ENCODE measurements around the gene NUMA1.

- TF ChIP-seq CTCF (IDR thresholded peaks at IDR 0.05), result no peak
- no peak for TF ChIP-seq EZH2phosphoT487 (IDR thresholded peaks at IDR 0.05)
- no peak for TF ChIP-seq EZH2 (IDR thresholded peaks at IDR 0.05)
These were observed 34.2 kb upstream of the NUMA1 start for GRCh38 chr11:72114570-72114969.

Measured in neural progenitor cell (in vitro differentiated cells).